ENCODE measurements around the gene SPRY2.

SPRY2 gene

DNA sequence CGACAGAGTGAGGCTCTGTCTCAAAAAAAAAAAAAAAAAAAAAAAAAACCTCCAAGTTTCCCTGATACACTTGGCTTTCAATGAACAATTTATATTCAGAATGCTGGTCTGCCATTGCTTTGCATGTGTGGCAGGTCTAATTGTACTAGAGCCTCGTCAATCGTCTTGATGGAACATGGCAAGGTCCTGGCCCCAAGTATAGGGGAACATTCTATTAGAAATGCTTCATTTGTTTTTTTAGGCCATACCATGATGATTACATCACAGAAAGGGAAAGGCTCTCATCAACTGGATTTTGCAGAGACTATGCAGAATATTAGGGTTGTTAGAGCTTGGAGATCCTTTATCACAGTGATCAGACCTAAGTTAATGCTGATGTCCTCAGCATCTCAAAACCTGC is 28.0 kb downstream of the SPRY2 start:
- DNase-seq (ENCODE audit: low read depth) = no peak

DNA sequence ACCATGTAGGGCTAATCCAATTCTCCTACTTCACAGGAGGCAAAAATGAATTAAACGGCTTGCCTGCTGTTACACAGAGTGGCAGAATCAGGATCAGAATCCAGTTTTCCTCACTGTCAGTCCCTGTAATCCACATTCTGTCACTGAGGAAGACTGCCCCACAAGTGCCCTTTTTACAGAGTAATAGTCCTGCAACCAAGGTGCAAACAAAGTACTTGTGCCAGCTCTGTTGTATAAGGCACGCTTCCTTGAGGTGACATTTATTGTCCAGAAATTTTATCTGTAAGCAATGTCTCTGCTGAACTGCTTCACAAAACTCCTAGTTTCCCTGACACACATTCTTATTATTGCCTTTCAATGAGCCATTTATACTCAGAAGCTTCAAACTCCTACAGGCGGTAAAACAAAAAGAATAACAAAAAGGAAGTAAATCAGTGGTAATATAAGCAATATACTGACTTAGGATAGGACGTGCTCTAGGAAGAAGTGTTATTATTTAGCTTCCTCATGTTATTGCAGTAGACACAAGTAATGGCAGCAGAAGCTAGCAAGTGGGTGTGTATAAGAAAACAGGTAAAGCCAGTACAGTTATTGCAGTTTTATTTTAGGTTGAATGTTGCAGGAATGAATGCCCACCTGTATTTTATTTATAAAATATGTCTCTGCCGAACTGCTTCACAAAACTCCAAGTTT is 28.8 kb downstream of the SPRY2 start:
- no peak for DNase-seq (ENCODE audit: low read depth)

DNA sequence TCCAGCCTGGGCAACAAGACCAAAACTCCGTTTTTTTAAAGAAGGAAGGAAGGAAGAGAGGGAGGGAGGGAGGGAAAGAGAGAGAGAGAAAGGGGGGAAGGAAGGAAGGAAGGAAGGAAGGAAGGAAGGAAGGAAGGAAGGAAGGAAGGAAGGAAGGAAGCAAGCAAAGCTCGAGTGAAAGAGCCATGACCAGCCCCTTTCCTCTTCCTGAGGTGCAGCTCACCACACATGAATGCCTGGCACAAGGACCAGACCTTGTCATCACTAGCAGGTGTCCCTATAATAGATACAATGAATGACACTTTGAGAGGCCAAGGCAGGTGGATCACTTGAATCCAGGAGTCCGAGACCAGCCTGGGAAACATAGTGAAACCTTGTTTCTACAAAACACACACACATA is 31.0 kb downstream of the SPRY2 start:
- DNase-seq (ENCODE audit: low read depth) = no peak

DNA sequence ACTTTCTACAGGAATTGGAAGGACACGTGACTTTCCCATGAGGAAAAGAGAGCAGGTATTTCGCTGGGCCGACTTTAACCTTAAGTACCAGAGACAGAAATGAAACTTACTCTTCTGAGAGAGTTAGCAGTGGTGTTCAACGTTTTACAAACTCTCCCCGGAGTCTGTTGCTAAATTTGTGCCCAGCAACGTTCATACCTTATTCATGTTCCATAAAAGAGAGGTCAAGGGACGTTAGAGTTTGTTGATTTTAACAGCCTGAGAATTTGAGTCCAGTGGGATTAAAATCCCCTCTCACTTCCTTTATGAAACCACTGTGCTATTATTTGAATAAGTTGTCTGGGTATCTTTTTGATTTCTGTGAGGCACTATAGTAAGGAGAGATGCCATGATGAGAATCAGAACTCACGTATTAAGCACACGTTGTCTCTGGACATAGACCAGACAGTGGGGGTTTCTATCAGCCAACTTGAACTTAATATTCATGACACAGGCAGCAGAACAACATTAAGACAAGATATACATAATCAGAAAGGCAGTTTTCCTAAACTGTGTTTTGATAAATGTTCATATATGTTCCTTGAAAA is 33.4 kb downstream of the SPRY2 start:
- DNase-seq (ENCODE audit: low read depth) = no peak

DNA sequence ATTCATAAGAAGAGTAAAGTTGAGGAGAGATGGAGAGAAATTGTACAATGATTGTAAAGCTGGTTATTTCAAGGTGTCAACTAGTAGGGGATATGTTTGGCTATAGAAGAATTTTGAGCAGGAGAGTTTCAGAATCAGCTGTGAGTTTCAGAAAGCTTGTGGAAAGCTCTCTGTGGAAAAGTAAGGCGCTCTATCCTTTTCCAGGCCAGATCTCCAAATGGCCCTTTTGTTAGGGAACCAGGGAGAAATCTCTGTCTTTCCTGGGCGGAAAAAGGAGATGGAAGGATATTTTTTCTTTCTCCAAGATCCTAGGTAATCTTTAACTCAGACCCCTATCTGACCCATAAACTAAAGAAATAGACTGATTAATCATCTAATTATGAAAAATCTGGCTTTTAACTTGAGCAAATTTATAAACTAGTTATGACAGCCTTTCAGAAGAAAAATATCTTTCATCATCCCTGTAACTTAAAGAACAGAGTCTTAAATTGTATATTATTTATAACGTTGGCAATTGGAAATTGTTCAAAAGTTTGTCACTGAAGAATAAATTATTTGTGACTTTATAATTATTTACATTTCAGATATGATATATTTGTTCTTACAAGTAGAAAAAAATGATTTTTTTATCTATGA is 34.5 kb downstream of the SPRY2 start:
- no peak for DNase-seq (ENCODE audit: low read depth)

DNA sequence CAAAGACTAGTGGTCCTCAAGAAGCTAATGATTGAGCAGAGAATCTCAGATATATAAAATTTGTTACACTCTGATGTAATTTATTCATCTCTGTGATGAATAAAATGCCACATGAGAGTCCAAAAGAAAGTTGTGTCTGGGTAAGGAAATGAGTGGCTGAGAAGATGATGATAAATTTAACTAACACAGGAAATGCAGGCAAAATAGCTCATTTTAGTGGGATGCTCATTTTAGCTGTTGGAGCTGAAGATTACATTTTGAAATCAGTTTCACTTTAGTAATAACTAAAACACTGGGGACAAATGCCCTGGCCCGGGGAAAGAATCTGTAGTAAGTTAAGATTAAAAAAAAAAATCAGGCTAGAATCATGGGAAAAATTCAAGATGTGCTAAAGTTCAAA is 35.2 kb downstream of the SPRY2 start:
- DNase-seq (ENCODE audit: low read depth) = no peak

DNA sequence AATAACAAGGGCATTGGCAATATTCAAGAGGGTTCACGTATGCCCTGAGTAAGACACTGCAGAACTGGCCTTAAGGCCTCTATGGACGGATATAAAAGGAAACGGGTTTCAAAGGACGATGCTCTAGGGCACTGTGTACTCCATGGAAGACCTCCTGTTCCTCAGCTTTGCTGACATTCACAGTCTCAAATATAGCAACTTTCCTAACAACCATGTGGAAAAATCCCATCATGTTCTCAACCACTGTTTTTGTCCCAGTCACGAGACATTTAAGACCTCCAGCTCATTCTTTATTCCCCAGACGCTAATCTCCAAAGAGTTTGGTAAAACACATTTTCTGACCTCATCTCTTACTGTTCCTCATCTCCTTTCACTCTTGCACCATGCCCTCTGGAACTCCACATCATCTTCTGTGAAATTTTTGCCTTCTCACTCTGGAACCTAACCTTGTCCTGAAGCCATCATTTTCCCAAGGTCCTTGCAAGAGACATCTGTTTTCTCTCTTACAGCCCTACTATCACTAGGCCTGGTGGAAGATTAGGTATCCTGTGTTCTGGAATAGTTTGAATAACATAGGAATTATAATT is 37.6 kb downstream of the SPRY2 start:
- DNase-seq (ENCODE audit: low read depth) = no peak

DNA sequence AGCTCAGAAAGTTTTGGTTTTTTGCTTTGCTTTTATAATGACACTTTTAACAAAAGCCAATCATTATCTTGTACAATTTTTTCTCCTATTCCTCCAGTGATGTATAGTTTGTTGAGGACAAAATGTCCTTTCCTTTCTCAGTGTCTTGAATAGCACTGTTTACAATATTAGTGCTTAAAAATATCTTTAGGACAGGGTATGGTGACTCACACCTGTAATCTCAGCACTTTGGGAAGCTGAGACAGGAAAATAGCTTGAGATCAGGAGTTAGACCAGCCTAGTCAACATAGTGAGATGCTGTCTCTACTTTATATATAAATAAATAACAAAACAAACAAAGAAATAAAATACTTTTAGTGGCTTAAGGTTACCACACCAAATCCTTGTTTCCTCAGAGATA is 41.9 kb downstream of the SPRY2 start:
- DNase-seq (ENCODE audit: low read depth) = no peak

DNA sequence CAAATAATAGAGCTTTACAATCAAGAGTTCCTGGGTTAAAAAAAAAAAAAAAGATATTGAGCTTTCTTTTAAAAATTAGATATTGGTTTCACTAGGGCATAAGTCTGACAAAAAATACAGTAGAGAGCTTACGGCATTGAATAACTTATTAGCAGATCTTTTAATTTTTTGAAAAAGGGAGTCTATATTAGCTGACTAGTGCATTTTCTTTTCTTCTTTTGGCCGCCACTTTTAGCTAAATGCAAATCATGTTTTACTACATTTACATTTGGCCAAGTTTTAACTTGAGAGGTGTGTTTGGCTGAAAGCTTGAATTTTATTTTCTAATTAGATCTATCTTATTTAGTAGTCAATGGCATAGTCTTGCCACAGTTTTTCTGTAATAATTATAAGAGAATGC is 43.4 kb downstream of the SPRY2 start:
- no peak for DNase-seq (ENCODE audit: low read depth)

DNA sequence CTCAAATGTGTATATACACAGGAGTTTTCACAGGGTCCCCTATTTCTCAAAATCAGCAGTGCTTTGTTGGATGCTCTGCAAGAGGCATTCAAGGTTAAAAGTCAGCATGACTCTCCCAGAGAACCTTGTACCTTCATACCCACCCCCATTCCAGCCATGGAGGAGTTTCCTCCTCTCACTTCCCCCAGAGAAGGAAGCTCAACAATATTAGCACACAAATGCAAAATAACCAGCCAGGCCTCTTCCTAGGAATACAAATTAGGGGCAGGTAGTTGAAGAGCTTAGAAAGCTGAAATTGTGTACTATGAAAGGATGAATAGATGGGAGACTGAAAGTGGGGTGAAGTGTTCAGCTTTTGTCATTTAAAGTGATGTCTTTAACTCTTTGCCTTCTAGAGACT is 43.8 kb downstream of the SPRY2 start:
- no peak for DNase-seq (ENCODE audit: low read depth)

DNA sequence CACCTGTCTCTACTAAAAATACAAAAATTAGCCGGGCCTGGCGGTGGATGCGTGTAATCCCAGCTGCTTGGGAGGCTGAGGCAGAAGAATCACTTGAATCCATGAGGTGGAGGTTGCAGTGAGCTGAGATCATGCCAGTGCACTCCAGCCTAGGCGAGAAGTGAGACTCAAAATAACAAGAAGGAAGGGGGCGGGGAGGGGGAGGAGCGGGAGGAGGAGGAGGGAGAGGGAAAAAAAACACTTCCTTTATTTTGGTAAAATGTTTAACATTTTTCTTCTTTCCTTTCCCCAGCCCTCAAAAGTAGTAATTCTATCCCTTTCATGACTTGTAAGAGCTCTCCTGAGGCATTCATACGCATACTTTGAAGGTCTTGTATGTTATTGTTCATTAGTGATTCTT is 44.3 kb downstream of the SPRY2 start:
- no peak for DNase-seq (ENCODE audit: low read depth)

DNA sequence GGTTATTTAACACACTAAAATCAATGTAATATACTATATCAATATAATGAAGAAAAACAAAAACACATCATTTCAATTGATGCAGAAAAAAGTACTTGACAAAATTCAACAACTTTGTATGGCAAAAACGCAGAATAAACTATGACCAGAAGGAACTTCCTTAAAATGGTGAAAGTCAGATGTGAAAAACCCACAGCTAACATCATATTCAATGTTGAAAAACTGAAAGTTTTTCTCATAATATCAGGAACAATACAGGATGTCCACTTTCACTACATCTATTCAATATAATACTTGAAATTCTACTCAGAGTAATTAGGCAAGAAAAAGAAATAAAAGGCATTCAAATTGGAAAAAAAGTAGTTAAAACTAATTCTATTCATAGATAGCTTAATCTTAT is 50.3 kb downstream of the SPRY2 start:
- no peak for DNase-seq (ENCODE audit: low read depth)
